Fibroblast of skin of left quadriceps (primary cell): ENCODE measurements around the gene CAMKK2.
"Not testable (repeated sequence)": the region's sequence is repeated elsewhere in the genome, so short reads cannot be mapped to it uniquely, and the experiment has no call there.

ENCODE experiments used
- DNase-seq, 2 experiments: peaks; one replicate each; pipeline ENCODE4 v3.0.0-alpha.2; 2013; ENCODE audit warnings: low read depth in 2 of 2

The CAMKK2 gene

GRCh38 chr12:121279071-121279375, 17.5 kb downstream of the CAMKK2 start:
- DNase-seq, result no peak

GRCh38 chr12:121278169-121279070, 18.1 kb downstream of the CAMKK2 start:
- DNase-seq, result no peak

GRCh38 chr12:121277374-121277759, 19.1 kb downstream of the CAMKK2 start:
- DNase-seq, result no peak

GRCh38 chr12:121274036-121274763, 22.3 kb downstream of the CAMKK2 start:
- no peak for DNase-seq

- no peak for DNase-seq
Observed at GRCh38 chr12:121273364-121273896, 23.1 kb downstream of the CAMKK2 start.

GRCh38 chr12:121267822-121268221, 28.7 kb downstream of the CAMKK2 start:
- no peak for DNase-seq

GRCh38 chr12:121264951-121265515, 31.5 kb downstream of the CAMKK2 start:
- no peak for DNase-seq

GRCh38 chr12:121264135-121264534, 32.4 kb downstream of the CAMKK2 start:
- DNase-seq, result no peak

GRCh38 chr12:121263206-121263935, 33.1 kb downstream of the CAMKK2 start:
- DNase-seq, result no peak

GRCh38 chr12:121261398-121261797, 35.1 kb downstream of the CAMKK2 start:
- no peak for DNase-seq

- no peak for DNase-seq
Observed at GRCh38 chr12:121260091-121260490, 36.4 kb downstream of the CAMKK2 start.

- DNase-seq, result no peak
Observed at GRCh38 chr12:121259074-121259473, 37.4 kb downstream of the CAMKK2 start.

GRCh38 chr12:121257704-121258449, 38.6 kb downstream of the CAMKK2 start:
- not testable (repeated sequence) for DNase-seq

- no peak for DNase-seq
Observed at GRCh38 chr12:121255433-121255832, 41.1 kb downstream of the CAMKK2 start.

- no peak for DNase-seq
Observed at GRCh38 chr12:121253638-121254335, 42.7 kb downstream of the CAMKK2 start.

GRCh38 chr12:121252712-121253345, 43.7 kb downstream of the CAMKK2 start:
- DNase-seq, result no peak

GRCh38 chr12:121251838-121252237, 44.7 kb downstream of the CAMKK2 start:
- DNase-seq, result no peak

GRCh38 chr12:121250359-121250758, 46.1 kb downstream of the CAMKK2 start:
- DNase-seq, result no peak

GRCh38 chr12:121248622-121249021, 47.9 kb downstream of the CAMKK2 start:
- no peak for DNase-seq
